CD4-positive, CD25-positive, alpha-beta regulatory T cell (primary cell): ENCODE results near the gene TSHB. TPM values are rescaled to one million over a fixed set of nuclear protein-coding genes. Genes with fewer than 3 reads are reported as not detected.

ENCODE experiments used
- ATAC-seq, 2 donors: fragments of 150-1000 bp; cut with Tn5 transposase; one replicate each; pipeline ENCODE4 v1.10.0; 2021; ENCODE audit warnings: low read depth in 2 of 2, moderate number of reproducible peaks in 2 of 2, moderate library complexity in 1 of 2
- DNase-seq, 3 donors: peaks; one replicate each; pipeline versions ENCODE4 v3.0.0 to v3.0.0-alpha.2; 2012 to 2022; ENCODE audit warnings: mixed read lengths in 1 of 3
- H3K27ac ChIP-seq: one replicate; pipeline ENCODE4 v1.7.0; 2013; ENCODE audit warnings: mild to moderate bottlenecking, low read length; ENCODE audit not compliant: insufficient read depth, poor library complexity, severe bottlenecking
- H3K27me3 ChIP-seq: one replicate; pipeline ENCODE4 v1.7.0; 2013; ENCODE audit warnings: low read length; ENCODE audit not compliant: control insufficient read depth, insufficient read depth
- H3K36me3 ChIP-seq: one replicate; pipeline ENCODE4 v1.7.0; 2013; ENCODE audit warnings: mild to moderate bottlenecking, low read length, moderate library complexity; ENCODE audit not compliant: control insufficient read depth, insufficient read depth
- H3K4me1 ChIP-seq: 2 replicates; pipeline ENCODE4 v1.7.0; 2013; ENCODE audit warnings: mild to moderate bottlenecking, low read length; ENCODE audit not compliant: insufficient read depth, control insufficient read depth, poor library complexity, severe bottlenecking
- H3K4me3 ChIP-seq: one replicate; pipeline ENCODE4 v1.7.0; 2013; ENCODE audit warnings: low read depth, mild to moderate bottlenecking, low read length, moderate library complexity
- H3K9me3 ChIP-seq, 2 experiments: 1 replicate in 1 of 2; 2 replicates in 1 of 2; pipeline ENCODE4 v1.7.0; 2013; ENCODE audit warnings: low read length in 2 of 2, mild to moderate bottlenecking in 1 of 2, moderate library complexity in 1 of 2; ENCODE audit not compliant: control insufficient read depth in 2 of 2
- H3K27ac Mint-ChIP-seq, 3 donors: one replicate each; pipeline ENCODE4 v1.8.0; 2020 to 2022; ENCODE audit warnings: mild to moderate bottlenecking in 3 of 3, mixed read lengths in 3 of 3, moderate library complexity in 2 of 3
- H3K27me3 Mint-ChIP-seq: one replicate; pipeline ENCODE4 v1.8.0; 2022; ENCODE audit warnings: mild to moderate bottlenecking, mixed read lengths
- H3K36me3 Mint-ChIP-seq: one replicate; pipeline ENCODE4 v1.8.0; 2020; ENCODE audit warnings: mixed read lengths
- H3K4me1 Mint-ChIP-seq, 4 donors: one replicate each; pipeline ENCODE4 v1.8.0; 2020 to 2022; ENCODE audit warnings: mixed read lengths in 4 of 4, mild to moderate bottlenecking in 1 of 4
- H3K4me3 Mint-ChIP-seq, 4 donors: one replicate each; pipeline ENCODE4 v1.8.0; 2020 to 2022; ENCODE audit warnings: mild to moderate bottlenecking in 4 of 4, mixed read lengths in 4 of 4, moderate library complexity in 3 of 4
- H3K9me3 Mint-ChIP-seq, 7 donors: one replicate each; pipeline ENCODE4 v1.8.0; 2020 to 2022; ENCODE audit warnings: mixed read lengths in 7 of 7, mild to moderate bottlenecking in 3 of 7, moderate library complexity in 2 of 7
- polyA plus RNA-seq, 4 donors: library from polyadenylated mRNA; unstranded; fragments of 300-500 nt; fragmentation: Illumina TruSeq; gene quantifications; one replicate each; pipeline ENCODE4 v1.2.3, GENCODE V29; 2021
- total RNA-seq: library from RNA; stranded (reverse); gene quantifications from one replicate; pipeline ENCODE4 v1.2.3, GENCODE V29; 2022

Gene TSHB
- not detected for total RNA-seq
- not detected for polyA plus RNA-seq

DNA sequence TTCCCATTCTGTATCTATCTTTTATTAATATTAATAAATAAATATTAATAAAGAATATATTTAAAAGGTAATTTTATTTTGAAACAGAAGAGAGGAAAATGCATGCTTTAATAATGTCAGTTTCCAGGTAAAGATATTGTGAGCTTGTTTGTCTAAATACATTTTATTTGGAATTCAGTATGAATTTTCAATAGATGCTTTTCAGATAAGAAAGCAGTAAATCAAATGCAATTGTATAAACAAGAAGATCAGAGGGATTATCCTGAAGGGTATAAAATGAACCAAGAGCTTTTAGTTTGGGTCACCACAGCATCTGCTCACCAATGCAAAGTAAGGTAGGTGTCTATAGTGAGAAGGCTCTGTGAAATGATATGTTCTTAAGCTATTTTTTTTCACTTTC, at the start of gene TSHB:
TSS of gene TSHB (plus strand) at position 301 of the 400 bp plus-strand sequence. CDS start 3,537 bp downstream, outside the sequence.
- Histone ChIP-seq H3K36me3 (no peaks in the 10 kb centered on the region), H3K27ac (no peak within 1 kb of the TSS), H3K4me3 (no peak within 1 kb of the TSS), H3K9me3 (no peaks in the 10 kb centered on the region), H3K27me3 (peaks cover 27% of the 10 kb centered on the region), H3K4me1 (no peaks in the 10 kb centered on the region)
- DNase-seq, result no peak
- Mint-ChIP-seq H3K9me3 (no peaks in the 10 kb centered on the region), H3K4me3 (no peak within 1 kb of the TSS), H3K27me3 (peaks cover 13% of the 10 kb centered on the region), H3K4me1 (peaks cover 0 to 2% (median 0%) of the 10 kb centered on the region in 4 donors), H3K27ac (no peak within 1 kb of the TSS), H3K36me3 (no peaks in the 10 kb centered on the region)
- ATAC-seq, result no peak

DNA sequence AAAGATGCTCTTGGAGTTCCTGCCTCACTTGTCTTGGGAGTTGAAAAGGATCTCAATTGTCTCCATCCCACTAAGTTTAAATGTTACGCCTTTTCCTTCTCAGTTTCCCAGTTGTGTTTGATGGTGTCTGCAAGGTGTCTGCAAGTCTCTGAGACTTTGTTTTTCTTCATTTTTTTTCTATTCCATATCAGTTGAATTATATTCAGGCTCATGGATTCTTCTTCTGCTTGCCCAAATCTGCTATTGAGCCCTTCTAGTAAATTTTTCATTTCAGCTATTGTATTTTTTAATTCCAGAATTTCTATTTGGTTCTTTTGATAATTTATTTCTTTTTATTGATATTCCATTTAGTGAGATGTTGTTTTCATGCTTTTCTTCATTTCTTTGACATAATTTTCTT, 47.4 kb upstream of the TSHB start:
- DNase-seq, result no peak
- peaks cover 34% of the 10 kb centered on the region for H3K27me3 Mint-ChIP-seq
- Histone ChIP-seq H3K36me3 (no peaks in the 10 kb centered on the region), H3K27me3 (peaks cover 7% of the 10 kb centered on the region), H3K27ac (no peak overlapping the region), H3K4me3 (no peak overlapping the region), H3K4me1 (no peaks in the 10 kb centered on the region), H3K9me3 (peaks cover 15 to 20% of the 10 kb centered on the region in 2 experiments)
- H3K4me1 Mint-ChIP-seq, result peaks cover 0 to 4% (median 0%) of the 10 kb centered on the region in 4 donors
- H3K27ac Mint-ChIP-seq, result no peak overlapping the region
- ATAC-seq, result no peak
- H3K36me3 Mint-ChIP-seq, result no peaks in the 10 kb centered on the region
- peaks cover 0 to 22% (median 6%) of the 10 kb centered on the region in 7 donors for H3K9me3 Mint-ChIP-seq
- H3K4me3 Mint-ChIP-seq, result no peak overlapping the region

DNA sequence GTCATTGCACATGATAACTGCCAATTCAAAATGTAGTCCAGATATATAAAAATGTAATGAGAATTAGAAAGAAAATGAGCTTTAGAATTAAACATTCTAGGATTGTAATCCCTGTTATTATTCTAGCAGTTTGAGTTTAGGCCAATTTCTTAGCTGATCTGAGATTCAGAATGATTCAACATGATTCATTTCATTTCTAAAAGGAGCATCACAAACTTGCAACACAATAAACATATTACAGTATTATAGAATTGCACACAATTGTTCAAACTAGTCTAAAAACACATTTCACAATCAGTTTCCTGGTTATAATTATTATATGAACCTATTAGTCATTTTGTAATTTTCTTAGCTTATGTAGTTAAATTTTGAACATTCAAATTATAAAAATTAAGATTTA, 43.3 kb upstream of the TSHB start:
- Mint-ChIP-seq H3K4me3 (no peak overlapping the region), H3K4me1 (no peaks in the 10 kb centered on the region), H3K27ac (no peak overlapping the region), H3K36me3 (peaks cover 7% of the 10 kb centered on the region), H3K27me3 (peaks cover 45% of the 10 kb centered on the region), H3K9me3 (peaks cover 0 to 40% (median 12%) of the 10 kb centered on the region in 7 donors)
- H3K9me3 ChIP-seq, result peaks cover 31 to 33% of the 10 kb centered on the region in 2 experiments
- ATAC-seq (no peak), DNase-seq (no peak)
- no peak overlapping the region for H3K4me3 ChIP-seq
- peaks cover 5% of the 10 kb centered on the region for H3K27me3 ChIP-seq
- no peaks in the 10 kb centered on the region for H3K36me3 ChIP-seq
- H3K4me1 ChIP-seq, result no peaks in the 10 kb centered on the region
- H3K27ac ChIP-seq, result no peak overlapping the region

DNA sequence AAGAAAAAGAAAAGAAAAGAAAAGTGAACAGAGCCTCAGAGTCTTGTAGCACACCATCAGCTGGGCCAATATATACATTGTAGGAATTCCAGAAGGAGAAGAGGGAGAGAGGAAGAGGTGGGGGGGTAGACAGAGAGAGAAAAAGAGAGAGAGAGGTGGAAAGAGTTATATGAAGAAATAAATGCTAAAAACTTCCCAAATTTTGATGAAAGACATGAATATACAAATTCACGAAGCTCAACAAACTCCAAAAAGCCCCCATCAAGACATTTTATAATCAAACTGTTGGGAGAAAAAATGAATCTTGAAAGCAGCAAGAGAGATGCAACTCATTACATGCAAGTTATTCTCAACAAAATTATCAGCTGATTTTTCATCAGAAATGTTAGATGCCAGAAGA, 41.5 kb upstream of the TSHB start:
- Histone ChIP-seq H3K4me3 (no peak overlapping the region), H3K27ac (no peak overlapping the region), H3K9me3 (peaks cover 16 to 17% of the 10 kb centered on the region in 2 experiments), H3K27me3 (peaks cover 4% of the 10 kb centered on the region), H3K4me1 (no peaks in the 10 kb centered on the region), H3K36me3 (no peaks in the 10 kb centered on the region)
- Mint-ChIP-seq H3K36me3 (peaks cover 7% of the 10 kb centered on the region), H3K4me1 (no peaks in the 10 kb centered on the region), H3K27me3 (peaks cover 41% of the 10 kb centered on the region), H3K4me3 (no peak overlapping the region), H3K27ac (no peak overlapping the region), H3K9me3 (peaks cover 0 to 25% (median 9%) of the 10 kb centered on the region in 7 donors)
- DNase-seq (no peak), ATAC-seq (no peak)

DNA sequence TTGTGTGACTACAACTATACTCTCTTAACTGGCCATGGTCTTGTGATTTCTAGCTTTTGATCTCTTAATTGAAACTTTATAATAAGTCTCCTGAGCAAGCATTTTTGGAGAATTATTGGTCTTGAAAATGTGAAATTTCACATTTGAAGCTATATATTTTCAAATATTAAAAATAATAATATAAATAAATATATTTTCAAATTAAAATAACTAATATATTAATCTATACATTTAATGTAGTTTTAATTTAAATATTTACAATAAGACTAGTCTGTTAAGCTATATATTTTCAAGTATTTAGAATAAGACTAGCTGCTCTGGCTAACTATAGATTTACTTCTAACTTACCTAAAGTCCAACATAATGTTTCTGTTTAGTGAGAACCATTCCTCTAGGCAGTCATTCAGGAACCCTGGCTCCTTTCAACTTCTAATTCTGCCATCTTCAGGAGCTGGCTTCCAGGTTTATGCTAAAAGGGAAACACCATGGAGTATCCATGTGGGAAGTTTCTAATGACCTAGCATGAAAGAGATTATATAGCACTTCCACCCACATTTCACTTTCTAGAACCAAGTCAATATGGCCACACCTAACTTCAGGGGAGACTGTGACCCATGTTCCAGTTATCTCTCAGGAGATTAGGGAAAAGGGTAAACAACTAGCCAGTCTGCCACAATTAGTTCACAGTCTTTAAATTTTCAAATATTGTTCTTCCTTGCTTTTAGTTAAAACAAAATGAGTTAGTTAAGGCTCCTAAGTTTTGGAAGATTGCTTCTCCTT, 31.9 kb upstream of the TSHB start:
- H3K9me3 Mint-ChIP-seq, result peaks cover 0 to 1% (median 0%) of the 10 kb centered on the region in 7 donors
- no peak overlapping the region for H3K4me3 Mint-ChIP-seq
- Histone ChIP-seq H3K4me1 (no peaks in the 10 kb centered on the region), H3K4me3 (no peak overlapping the region), H3K27me3 (peaks cover 12% of the 10 kb centered on the region), H3K27ac (no peak overlapping the region), H3K9me3 (no peaks in the 10 kb centered on the region), H3K36me3 (no peaks in the 10 kb centered on the region)
- ATAC-seq, result no peak
- no peak for DNase-seq
- H3K36me3 Mint-ChIP-seq, result no peaks in the 10 kb centered on the region
- no peaks in the 10 kb centered on the region for H3K4me1 Mint-ChIP-seq
- H3K27ac Mint-ChIP-seq, result no peak overlapping the region
- peaks cover 21% of the 10 kb centered on the region for H3K27me3 Mint-ChIP-seq

DNA sequence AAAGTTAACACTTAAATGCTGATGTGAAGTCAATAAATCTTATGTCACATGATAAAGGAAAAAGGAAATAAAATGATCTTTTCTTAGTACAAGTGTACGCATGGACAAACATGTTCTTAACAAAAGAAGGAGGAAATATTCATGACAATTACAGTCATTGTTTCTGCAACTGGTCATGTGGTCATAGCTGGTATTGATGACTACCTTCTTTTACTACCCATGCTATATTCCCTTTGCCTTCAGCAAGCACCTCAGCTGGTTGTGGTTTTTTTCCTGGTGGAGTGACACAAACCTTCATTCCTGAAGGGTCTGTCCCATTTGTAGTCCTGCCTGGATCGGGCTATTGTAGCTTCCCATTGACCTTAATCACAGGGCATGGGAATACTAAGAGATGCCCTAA, 23.4 kb upstream of the TSHB start:
- no peak overlapping the region for H3K4me3 ChIP-seq
- H3K27ac Mint-ChIP-seq, result no peak overlapping the region
- H3K27ac ChIP-seq, result no peak overlapping the region
- DNase-seq, result no peak
- H3K36me3 Mint-ChIP-seq, result no peaks in the 10 kb centered on the region
- H3K4me1 ChIP-seq, result no peaks in the 10 kb centered on the region
- peaks cover 0 to 2% of the 10 kb centered on the region in 2 experiments for H3K9me3 ChIP-seq
- H3K36me3 ChIP-seq, result no peaks in the 10 kb centered on the region
- no peak overlapping the region for H3K4me3 Mint-ChIP-seq
- peaks cover 0 to 3% (median 0%) of the 10 kb centered on the region in 7 donors for H3K9me3 Mint-ChIP-seq
- peaks cover 8% of the 10 kb centered on the region for H3K27me3 ChIP-seq
- no peak for ATAC-seq
- peaks cover 18% of the 10 kb centered on the region for H3K27me3 Mint-ChIP-seq
- H3K4me1 Mint-ChIP-seq, result no peaks in the 10 kb centered on the region

DNA sequence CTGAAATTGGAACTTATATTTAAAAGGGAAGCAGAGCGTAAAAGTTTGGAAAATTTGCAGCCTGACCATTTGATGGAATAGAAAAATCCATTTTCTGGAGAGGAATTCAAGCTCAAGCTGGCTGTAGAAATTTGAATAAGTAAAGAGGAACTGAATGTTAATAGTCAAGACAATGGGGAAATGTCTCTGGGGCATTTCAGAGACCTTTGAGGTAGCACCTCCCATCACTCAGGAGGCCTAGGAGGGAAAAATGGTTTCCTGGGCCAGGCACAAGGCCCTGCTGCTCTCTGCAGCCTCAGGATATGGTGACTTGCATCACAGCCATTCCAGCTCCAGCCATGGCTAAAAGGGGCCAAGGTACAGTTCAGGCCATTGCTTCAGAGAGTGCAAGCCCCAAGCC, 17.6 kb upstream of the TSHB start:
- Mint-ChIP-seq H3K4me3 (no peak overlapping the region), H3K9me3 (peaks cover 0 to 4% (median 0%) of the 10 kb centered on the region in 7 donors), H3K4me1 (no peaks in the 10 kb centered on the region), H3K27me3 (peaks cover 16% of the 10 kb centered on the region), H3K36me3 (no peaks in the 10 kb centered on the region), H3K27ac (no peak overlapping the region)
- H3K27ac ChIP-seq, result no peak overlapping the region
- H3K9me3 ChIP-seq, result no peaks in the 10 kb centered on the region
- DNase-seq (no peak), ATAC-seq (no peak)
- H3K4me1 ChIP-seq, result no peaks in the 10 kb centered on the region
- no peaks in the 10 kb centered on the region for H3K27me3 ChIP-seq
- no peak overlapping the region for H3K4me3 ChIP-seq
- no peaks in the 10 kb centered on the region for H3K36me3 ChIP-seq

DNA sequence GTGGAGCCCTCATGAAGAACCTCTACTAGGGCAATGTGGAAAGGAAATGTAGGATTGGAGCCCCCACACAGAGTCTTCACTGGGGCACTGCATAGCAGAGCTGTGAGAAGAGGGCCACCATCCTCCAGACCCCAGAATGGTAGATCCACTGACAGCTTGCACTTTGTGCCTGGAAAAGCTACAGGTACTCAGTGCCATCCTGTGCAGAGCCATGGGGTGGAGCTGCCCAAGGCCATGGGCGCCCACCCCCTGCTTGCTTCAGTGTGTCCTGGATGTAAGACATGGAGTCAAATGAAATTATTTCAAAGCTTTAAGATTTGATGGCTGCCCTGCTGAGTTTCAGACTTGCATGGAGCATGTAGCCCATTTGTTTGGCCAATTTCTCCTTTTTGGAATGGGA, 17.2 kb upstream of the TSHB start:
- Histone ChIP-seq H3K4me1 (no peaks in the 10 kb centered on the region), H3K9me3 (no peaks in the 10 kb centered on the region), H3K27ac (no peak overlapping the region), H3K27me3 (no peaks in the 10 kb centered on the region), H3K36me3 (no peaks in the 10 kb centered on the region), H3K4me3 (no peak overlapping the region)
- DNase-seq, result no peak
- Mint-ChIP-seq H3K27me3 (peaks cover 16% of the 10 kb centered on the region), H3K9me3 (peaks cover 0 to 4% (median 0%) of the 10 kb centered on the region in 7 donors), H3K36me3 (no peaks in the 10 kb centered on the region), H3K4me3 (no peak overlapping the region), H3K27ac (no peak overlapping the region), H3K4me1 (no peaks in the 10 kb centered on the region)
- no peak for ATAC-seq
